B cell (primary cell): Measurements from ENCODE around the gene SDK1. TPM values are rescaled to one million over a fixed set of nuclear protein-coding genes. Genes with fewer than 3 reads are reported as not detected.

Experiments used
- ATAC-seq: fragments of 200-7000 bp; cut with Tn5 transposase; one replicate; pipeline ENCODE4 v1.10.0; 2021; ENCODE audit warnings: low read depth, mild to moderate bottlenecking, moderate number of reproducible peaks, moderate library complexity
- CTCF ChIA-PET: fragments of 350-600 bp; sonication (Branson Sonifier 250); formaldehyde crosslinking; loops from one replicate; lab custom pipeline; 2021; ENCODE audit warnings: antibody characterized with exemption, inconsistent platforms; lab: Charles Lee
- POLR2A ChIA-PET: fragments of 350-600 bp; sonication (Branson Sonifier 250); formaldehyde crosslinking; loops from one replicate; lab custom pipeline; 2021; ENCODE audit warnings: antibody characterized with exemption; lab: Charles Lee
- DNase-seq: peaks from one replicate; pipeline ENCODE4 v3.0.0; 2013
- H2AFZ ChIP-seq: 2 replicates; pipeline ENCODE4 v1.6.1; 2012; ENCODE audit warnings: mild to moderate bottlenecking, low read depth, low read length; ENCODE audit not compliant: insufficient read depth, poor library complexity, severe bottlenecking
- H3K27ac ChIP-seq, 2 donors: 1 replicate in 1 of 2; 2 replicates in 1 of 2; pipeline ENCODE4 v1.5.1; 2012 to 2013; ENCODE audit warnings: low read length in 2 of 2, mild to moderate bottlenecking in 2 of 2, moderate library complexity in 1 of 2
- H3K27me3 ChIP-seq, 4 experiments: fragments of 200-600 bp in 1 of 4; sonication (generic) in 1 of 4; replicated peaks in 1 of 4; 1 replicate in 2 of 4; 2 replicates in 2 of 4; pipeline versions ENCODE4 v1.6.1 to v1.7.0; 2013 to 2016; ENCODE audit warnings: low read length in 3 of 4, mild to moderate bottlenecking in 2 of 4, mixed read lengths in 1 of 4, moderate library complexity in 1 of 4; ENCODE audit not compliant: insufficient read depth in 4 of 4, control insufficient read depth in 3 of 4; ENCODE audit errors: control extremely low read depth in 1 of 4
- H3K36me3 ChIP-seq, 2 experiments: replicated peaks in 1 of 2; 1 replicate in 1 of 2; 2 replicates in 1 of 2; pipeline versions ENCODE4 v1.6.1 to v1.7.1; 2013; ENCODE audit warnings: low read length in 1 of 2; ENCODE audit not compliant: insufficient read depth in 2 of 2, control insufficient read depth in 1 of 2; ENCODE audit errors: control extremely low read depth in 1 of 2, extremely low read depth in 1 of 2
- H3K4me1 ChIP-seq, 2 donors: fragments of 200-600 bp in 1 of 2; sonication (generic) in 1 of 2; 1 replicate in 1 of 2; 2 replicates in 1 of 2; pipeline versions ENCODE4 v1.5.1 to v1.6.1; 2013 to 2017; ENCODE audit warnings: low read length in 2 of 2; ENCODE audit not compliant: control insufficient read depth in 2 of 2, insufficient read depth in 2 of 2
- H3K4me2 ChIP-seq: replicated peaks from 2 replicates; pipeline ENCODE3; 2012; ENCODE audit warnings: mild to moderate bottlenecking, low read depth, low read length; ENCODE audit not compliant: poor library complexity, severe bottlenecking
- H3K4me3 ChIP-seq, 5 experiments: fragments of 200-600 bp in 1 of 5; sonication (generic) in 1 of 5; 1 replicate in 3 of 5; 2 replicates in 2 of 5; pipeline versions ENCODE4 v1.5.1 to v1.7.0; 2011 to 2016; ENCODE audit warnings: low read length in 4 of 5, mild to moderate bottlenecking in 4 of 5, low read depth in 2 of 5, control low read depth in 1 of 5, moderate library complexity in 1 of 5; ENCODE audit not compliant: insufficient read depth in 1 of 5; ENCODE audit errors: control extremely low read depth in 1 of 5, extremely low read depth in 1 of 5
- H3K79me2 ChIP-seq: fragments of 200-600 bp; sonication (generic); one replicate; pipeline ENCODE4 v1.6.0; 2016; ENCODE audit warnings: low read length; ENCODE audit not compliant: control insufficient read depth, insufficient read depth
- H3K9ac ChIP-seq: fragments of 200-600 bp; sonication (generic); 2 replicates; pipeline ENCODE4 v1.6.1; 2017; ENCODE audit warnings: mild to moderate bottlenecking, low read length, moderate library complexity
- H3K9me3 ChIP-seq, 3 donors: one replicate each; pipeline versions ENCODE4 v1.6.1 to v1.7.1; 2013; ENCODE audit warnings: low read length in 2 of 3; ENCODE audit not compliant: control insufficient read depth in 2 of 3, insufficient read depth in 1 of 3; ENCODE audit errors: control extremely low read depth in 1 of 3
- H4K20me1 ChIP-seq: 2 replicates; pipeline ENCODE4 v1.6.0; 2012; ENCODE audit warnings: mild to moderate bottlenecking, low read length; ENCODE audit not compliant: insufficient read depth, control insufficient read depth, poor library complexity, severe bottlenecking
- H3K27ac Mint-ChIP-seq: one replicate; pipeline ENCODE4 v1.8.0; 2021; ENCODE audit warnings: mixed read lengths
- H3K27me3 Mint-ChIP-seq: one replicate; pipeline ENCODE4 v1.8.0; 2021; ENCODE audit warnings: mixed read lengths
- H3K4me1 Mint-ChIP-seq: one replicate; pipeline ENCODE4 v1.8.0; 2021; ENCODE audit warnings: mixed read lengths
- H3K4me3 Mint-ChIP-seq: one replicate; pipeline ENCODE4 v1.8.0; 2021; ENCODE audit warnings: mixed read lengths
- H3K9me3 Mint-ChIP-seq: one replicate; pipeline ENCODE4 v1.8.0; 2022; ENCODE audit warnings: mixed read lengths; ENCODE audit not compliant: insufficient read depth
- CTCF ChIP-seq: fragments of 200-600 bp; IDR thresholded peaks from one replicate; pipeline ENCODE4 v1.8.0; 2022; ENCODE audit warnings: antibody characterized with exemption, mild to moderate bottlenecking
- EZH2 ChIP-seq: IDR thresholded peaks from 2 replicates; pipeline ENCODE4 v1.6.1; 2012; ENCODE audit warnings: borderline replicate concordance, low read depth, mild to moderate bottlenecking, moderate library complexity, low read length; ENCODE audit not compliant: insufficient read depth, poor library complexity, severe bottlenecking
- WGBS: methylation state at CpG from one replicate; pipeline ENCODE4 v1.1.5; 2013; ENCODE audit warnings: missing lambda C conversion rate; ENCODE audit not compliant: insufficient coverage; 5-methylcytosine and 5-hydroxymethylcytosine counted together
- intact Hi-C: fragments of 100-400 bp; cut with micrococcal nuclease; formaldehyde crosslinking; loops from one replicate; pipeline ENCODE4 v1.10.0; 2022
- polyA plus RNA-seq: library from polyadenylated mRNA; depleted of rRNA; stranded (reverse); fragments of >200 nt; gene quantifications from 2 replicates; pipeline ENCODE4 v1.2.3, GENCODE V29; 2012
- total RNA-seq, 2 donors: library from RNA; stranded (reverse); fragments of 120-200 nt in 1 of 2; gene quantifications; 1 replicate in 1 of 2; 2 replicates in 1 of 2; pipeline versions ENCODE4 v1.2.3 to v1.2.4, GENCODE V29; 2013 to 2022

SDK1 gene
- total and polyA plus RNA-seq, 2 donors (not counting 1 experiment from before 2014, with no cell fraction given), result 0.73 to 2.0 TPM

GRCh38 chr7:3297105-3297819 lies 3.8 kb upstream of the SDK1 start:
- ChIA-PET CTCF (no interaction called here), POLR2A (no interaction called here)
- H4K20me1 ChIP-seq, result no peaks in the 10 kb centered on the region
- Mint-ChIP-seq H3K4me1 (peaks cover 9% of the 10 kb centered on the region), H3K9me3 (no peaks in the 10 kb centered on the region), H3K27ac (no peak overlapping the region), H3K27me3 (peaks cover 27% of the 10 kb centered on the region), H3K4me3 (no peak overlapping the region)
- peaks cover 11 to 13% of the 10 kb centered on the region in 2 donors for H3K4me1 ChIP-seq
- H3K4me3 ChIP-seq, result no peak overlapping the region
- WGBS, result 50% methylated on average over 3 of the region's 8 CpGs
- DNase-seq (no peak), ATAC-seq (no peak)
- no peak overlapping the region for H3K9ac ChIP-seq
- H3K36me3 ChIP-seq, result no peaks in the 10 kb centered on the region
- H3K79me2 ChIP-seq, result no peaks in the 10 kb centered on the region
- no peak overlapping the region for H3K4me2 ChIP-seq
- TF ChIP-seq CTCF, result no peak
- TF ChIP-seq EZH2, result no peak
- no peaks in the 10 kb centered on the region for H3K9me3 ChIP-seq
- H3K27ac ChIP-seq, result no peak overlapping the region
- intact Hi-C loops, result no loop called here
- H2AFZ ChIP-seq, result no peak overlapping the region
- peaks cover 0 to 34% (median 12%) of the 10 kb centered on the region in 4 experiments for H3K27me3 ChIP-seq

- H3K79me2 ChIP-seq, result no peaks in the 10 kb centered on the region
- H3K27me3 ChIP-seq, result peaks cover 0 to 32% (median 19%) of the 10 kb centered on the region in 4 experiments
- no peaks in the 10 kb centered on the region for H3K9me3 ChIP-seq
- Mint-ChIP-seq H3K27ac (no peak overlapping the region), H3K27me3 (peaks cover 40% of the 10 kb centered on the region), H3K4me1 (peaks cover 14% of the 10 kb centered on the region), H3K9me3 (no peaks in the 10 kb centered on the region), H3K4me3 (peak overlapping the region; percentile 65)
- CTCF ChIA-PET, result interaction anchor here (0.9 to 3.1 kb wide), 3 partner anchors 9 to 597 kb away, joined by 3 to 23 read pairs (median 6); no protein-coding TSS in a partner anchor
- H3K9ac ChIP-seq, result peak overlapping the region; percentile 55
- no peaks in the 10 kb centered on the region for H4K20me1 ChIP-seq
- WGBS, result 13% methylated on average over 20 of the region's 20 CpGs
- H3K27ac ChIP-seq, result no peak overlapping the region
- H3K4me2 ChIP-seq, result peak overlapping the region; percentile 78
- ATAC-seq (no peak), DNase-seq (no peak)
- TF ChIP-seq CTCF (no peak), EZH2 (no peak)
- no peaks in the 10 kb centered on the region for H3K36me3 ChIP-seq
- peak overlapping the region in 3 of 5 experiments; percentile 38 to 60 (median 49) for H3K4me3 ChIP-seq
- peak overlapping the region; percentile 70 for H2AFZ ChIP-seq
- POLR2A ChIA-PET, result no interaction called here
- intact Hi-C loops, result loop anchor here (2.0 to 10.0 kb wide), 5 partner anchors 258 to 1477 kb away; partner anchors contain the start of genes AP5Z1 and CARD11
- H3K4me1 ChIP-seq, result peaks cover 16% of the 10 kb centered on the region in 2 donors
Measured at GRCh38 chr7:3300221-3300650, 816 bp upstream of the SDK1 start.
